Upper lobe of left lung (tissue), 6 donors: ENCODE measurements around the gene NSMF. TPM values are rescaled to one million over a fixed set of nuclear protein-coding genes. Genes with fewer than 3 reads are reported as not detected.

Experiments
- ATAC-seq, 2 donors: fragments of 200-7000 bp; cut with Tn5 transposase; one replicate each; pipeline ENCODE4 v1.9.1; 2022; ENCODE audit warnings: mild to moderate bottlenecking in 2 of 2, moderate library complexity in 2 of 2; ENCODE audit not compliant: low FRiP score in 2 of 2
- DNase-seq, 2 donors: peaks; one replicate each; pipeline ENCODE4 v3.0.0-alpha.2; 2019 to 2020
- H3K27ac ChIP-seq, 4 donors: fragments of 200-600 bp; sonication (generic); one replicate each; pipeline ENCODE4 v1.5.1; 2016 to 2019
- H3K27me3 ChIP-seq, 4 donors: fragments of 200-600 bp; sonication (generic); one replicate each; pipeline ENCODE4 v1.5.1; 2017 to 2019
- H3K36me3 ChIP-seq, 4 donors: fragments of 200-600 bp; sonication (generic); one replicate each; pipeline ENCODE4 v1.5.1; 2016 to 2019
- H3K4me1 ChIP-seq, 4 donors: fragments of 200-600 bp; sonication (generic); one replicate each; pipeline ENCODE4 v1.5.1; 2018 to 2019
- H3K4me3 ChIP-seq, 4 donors: fragments of 200-600 bp; sonication (generic); one replicate each; pipeline ENCODE4 v1.5.1; 2017 to 2019; ENCODE audit warnings: mild to moderate bottlenecking in 2 of 4, moderate library complexity in 1 of 4
- H3K9me3 ChIP-seq, 4 donors: fragments of 200-600 bp; sonication (generic); one replicate each; pipeline ENCODE4 v1.5.1; 2018 to 2019
- EP300 ChIP-seq, 4 donors: sonication (generic); formaldehyde crosslinking; IDR thresholded peaks; one replicate each; pipeline ENCODE4 v1.5.1; 2017; ENCODE audit warnings: antibody characterized with exemption in 4 of 4, control low read depth in 2 of 4
- POLR2A ChIP-seq, 4 donors: fragments of 450-650 bp; IDR thresholded peaks; one replicate each; pipeline ENCODE4 v1.5.1; 2016 to 2017; ENCODE audit warnings: antibody characterized with exemption in 4 of 4, mild to moderate bottlenecking in 2 of 4
- POLR2AphosphoS5 ChIP-seq, 2 donors: sonication (generic); formaldehyde crosslinking; IDR thresholded peaks; one replicate each; pipeline ENCODE4 v1.5.1; 2017; ENCODE audit warnings: antibody characterized with exemption in 2 of 2
- WGBS, 2 donors: methylation state at CpG; one replicate each; pipeline ENCODE4 v1.1.5; 2017 to 2018; 5-methylcytosine and 5-hydroxymethylcytosine counted together
- total RNA-seq, 6 donors: library from RNA; depleted of rRNA in 4 of 6; stranded (reverse); fragments of >200 nt in 4 of 6; gene quantifications; one replicate each; pipeline versions ENCODE4 v1.1.0 to v1.2.1, GENCODE V29; 2016 to 2021
- TF ChIP-seq, protein P1 (sequence below), 6 experiments: fragments of 450-650 bp in 4 of 6; fragments of 200-600 bp in 2 of 6; sonication (generic) in 2 of 6; IDR thresholded peaks; one replicate each; pipeline ENCODE4 v1.5.1; 2016 to 2019; ENCODE audit warnings: antibody characterized with exemption in 6 of 6
- donor health status: DM: no; HTN: no; CAD: no; lungs with moderate emphysema.
- donor health status: DM: no; HTN: yes; CAD: no; lungs with severe emphysema.

Gene NSMF
- total RNA-seq, 6 donors from 2014 or later = 20.4 to 57.6 (median 25.9) TPM

DNA sequence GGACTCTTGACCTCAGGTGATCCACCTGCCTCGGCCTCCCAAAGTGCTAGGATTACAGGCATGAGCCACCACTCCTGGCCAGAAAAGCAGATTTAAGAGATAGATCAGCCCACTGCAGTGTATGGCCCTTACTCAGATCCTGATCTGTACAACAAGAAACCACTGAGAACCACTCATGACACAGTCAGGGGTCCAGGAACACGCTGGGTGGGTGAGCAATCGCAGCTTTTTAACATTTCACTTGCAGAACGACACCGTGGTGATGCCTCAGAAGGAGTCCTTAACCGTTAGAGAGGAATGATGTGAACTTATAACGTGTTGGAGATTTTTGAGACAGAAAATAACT, 45.3 kb upstream of the NSMF start:
- ATAC-seq (no peak), DNase-seq (no peak)
- Histone ChIP-seq H3K36me3 (peaks cover 0 to 8% (median 0%) of the 10 kb centered on the region in 4 donors), H3K9me3 (no peaks in the 10 kb centered on the region), H3K4me3 (no peak overlapping the region), H3K27ac (no peak overlapping the region), H3K27me3 (no peaks in the 10 kb centered on the region), H3K4me1 (no peaks in the 10 kb centered on the region)
- TF ChIP-seq EP300 (IDR thresholded peaks at IDR 0.05) = no peak
- TF ChIP-seq POLR2A (IDR thresholded peaks at IDR 0.05) = no peak
- TF ChIP-seq, protein P1, sequence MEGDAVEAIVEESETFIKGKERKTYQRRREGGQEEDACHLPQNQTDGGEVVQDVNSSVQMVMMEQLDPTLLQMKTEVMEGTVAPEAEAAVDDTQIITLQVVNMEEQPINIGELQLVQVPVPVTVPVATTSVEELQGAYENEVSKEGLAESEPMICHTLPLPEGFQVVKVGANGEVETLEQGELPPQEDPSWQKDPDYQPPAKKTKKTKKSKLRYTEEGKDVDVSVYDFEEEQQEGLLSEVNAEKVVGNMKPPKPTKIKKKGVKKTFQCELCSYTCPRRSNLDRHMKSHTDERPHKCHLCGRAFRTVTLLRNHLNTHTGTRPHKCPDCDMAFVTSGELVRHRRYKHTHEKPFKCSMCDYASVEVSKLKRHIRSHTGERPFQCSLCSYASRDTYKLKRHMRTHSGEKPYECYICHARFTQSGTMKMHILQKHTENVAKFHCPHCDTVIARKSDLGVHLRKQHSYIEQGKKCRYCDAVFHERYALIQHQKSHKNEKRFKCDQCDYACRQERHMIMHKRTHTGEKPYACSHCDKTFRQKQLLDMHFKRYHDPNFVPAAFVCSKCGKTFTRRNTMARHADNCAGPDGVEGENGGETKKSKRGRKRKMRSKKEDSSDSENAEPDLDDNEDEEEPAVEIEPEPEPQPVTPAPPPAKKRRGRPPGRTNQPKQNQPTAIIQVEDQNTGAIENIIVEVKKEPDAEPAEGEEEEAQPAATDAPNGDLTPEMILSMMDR (IDR thresholded peaks at IDR 0.05) = no peak
- TF ChIP-seq POLR2AphosphoS5 (IDR thresholded peaks at IDR 0.05) = no peak
- 86 to 87% methylated on average over 7 of the region's 7 CpGs for WGBS, 2 donors

DNA sequence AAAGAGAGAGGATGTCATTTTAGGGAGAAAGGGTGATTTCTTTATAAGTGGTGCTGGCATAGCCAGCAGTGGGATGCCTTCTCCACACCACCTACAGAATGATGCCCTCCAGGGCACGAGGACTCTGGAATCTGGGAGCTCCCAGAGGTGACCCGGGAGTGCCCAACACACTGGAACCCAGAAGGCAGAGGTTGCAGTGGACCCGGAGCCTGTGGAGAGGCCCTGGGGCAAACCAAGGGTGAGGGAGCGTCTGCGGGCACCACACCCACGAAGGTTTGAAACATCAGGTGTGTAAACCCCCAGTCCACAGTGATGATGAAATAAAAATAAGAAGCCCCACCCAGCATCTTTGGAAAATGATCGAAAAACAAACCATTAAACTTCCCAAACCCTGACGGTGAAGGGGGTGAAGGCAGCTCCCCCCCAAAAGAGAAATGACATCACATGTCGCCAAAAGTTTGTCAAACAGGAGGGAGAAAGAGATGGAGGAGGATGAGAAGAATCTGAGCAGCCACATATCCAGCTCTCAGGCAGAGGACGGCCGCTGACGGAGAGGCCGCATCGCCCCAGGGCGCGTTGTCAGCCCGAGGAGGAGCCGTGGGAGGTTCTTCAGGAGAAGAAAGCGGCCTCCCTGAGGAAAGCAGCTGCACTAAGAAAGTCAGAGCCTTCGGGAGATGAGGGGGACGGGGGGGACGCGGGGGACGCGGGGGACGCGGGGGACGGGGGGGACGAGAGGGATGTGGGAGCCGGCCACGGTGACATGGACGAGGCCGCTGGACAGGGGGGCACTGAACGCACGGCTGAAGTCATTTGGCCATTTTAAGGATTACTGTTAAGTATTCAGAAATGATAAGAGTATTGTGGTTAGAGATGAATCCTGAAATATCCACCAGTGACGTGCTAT, 43.1 kb upstream of the NSMF start:
- no peaks in the 10 kb centered on the region for H3K27me3 ChIP-seq
- H3K9me3 ChIP-seq = no peaks in the 10 kb centered on the region
- DNase-seq (no peak), ATAC-seq (no peak)
- WGBS, 2 donors = 83 to 90% methylated on average over 32 of the region's 36 CpGs
- H3K4me1 ChIP-seq = no peaks in the 10 kb centered on the region
- TF ChIP-seq POLR2AphosphoS5 (IDR thresholded peaks at IDR 0.05) = no peak
- no peak overlapping the region for H3K4me3 ChIP-seq
- H3K36me3 ChIP-seq = peaks cover 0 to 8% (median 3%) of the 10 kb centered on the region in 4 donors
- H3K27ac ChIP-seq = no peak overlapping the region

DNA sequence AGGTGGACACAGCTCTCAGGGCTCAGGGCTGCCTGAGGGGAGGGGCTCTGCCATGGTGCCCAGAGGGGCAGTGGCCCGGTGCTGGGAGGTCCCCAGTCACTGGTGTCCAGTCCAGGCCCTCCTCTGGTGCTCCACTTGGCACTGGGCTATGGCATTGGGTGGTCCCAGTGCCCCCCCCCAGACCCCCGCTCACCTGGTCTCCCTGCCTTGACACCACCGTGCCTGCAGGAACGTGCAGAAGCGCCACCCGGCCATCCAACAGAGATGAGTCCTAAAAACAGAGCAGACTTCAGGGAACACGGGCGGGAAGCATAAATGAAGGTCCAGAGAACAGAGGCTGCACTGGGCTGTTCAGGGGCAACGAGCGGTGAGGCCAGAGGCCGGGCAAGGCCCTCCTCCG, 42.3 kb upstream of the NSMF start:
- H3K36me3 ChIP-seq = peaks cover 0 to 8% (median 3%) of the 10 kb centered on the region in 4 donors
- no peak for TF ChIP-seq POLR2A (IDR thresholded peaks at IDR 0.05)
- TF ChIP-seq POLR2AphosphoS5 (IDR thresholded peaks at IDR 0.05) = no peak
- TF ChIP-seq, protein P1 (IDR thresholded peaks at IDR 0.05) = no peak
- no peak for TF ChIP-seq EP300 (IDR thresholded peaks at IDR 0.05)
- no peaks in the 10 kb centered on the region for H3K9me3 ChIP-seq
- H3K4me1 ChIP-seq = no peaks in the 10 kb centered on the region
- ATAC-seq = peak in 1 of 2 donors; percentile 30
- no peaks in the 10 kb centered on the region for H3K27me3 ChIP-seq
- 77 to 88% methylated on average over 8 to 11 of the region's 12 CpGs for WGBS, 2 donors
- no peak overlapping the region for H3K4me3 ChIP-seq
- no peak for DNase-seq
- no peak overlapping the region for H3K27ac ChIP-seq

DNA sequence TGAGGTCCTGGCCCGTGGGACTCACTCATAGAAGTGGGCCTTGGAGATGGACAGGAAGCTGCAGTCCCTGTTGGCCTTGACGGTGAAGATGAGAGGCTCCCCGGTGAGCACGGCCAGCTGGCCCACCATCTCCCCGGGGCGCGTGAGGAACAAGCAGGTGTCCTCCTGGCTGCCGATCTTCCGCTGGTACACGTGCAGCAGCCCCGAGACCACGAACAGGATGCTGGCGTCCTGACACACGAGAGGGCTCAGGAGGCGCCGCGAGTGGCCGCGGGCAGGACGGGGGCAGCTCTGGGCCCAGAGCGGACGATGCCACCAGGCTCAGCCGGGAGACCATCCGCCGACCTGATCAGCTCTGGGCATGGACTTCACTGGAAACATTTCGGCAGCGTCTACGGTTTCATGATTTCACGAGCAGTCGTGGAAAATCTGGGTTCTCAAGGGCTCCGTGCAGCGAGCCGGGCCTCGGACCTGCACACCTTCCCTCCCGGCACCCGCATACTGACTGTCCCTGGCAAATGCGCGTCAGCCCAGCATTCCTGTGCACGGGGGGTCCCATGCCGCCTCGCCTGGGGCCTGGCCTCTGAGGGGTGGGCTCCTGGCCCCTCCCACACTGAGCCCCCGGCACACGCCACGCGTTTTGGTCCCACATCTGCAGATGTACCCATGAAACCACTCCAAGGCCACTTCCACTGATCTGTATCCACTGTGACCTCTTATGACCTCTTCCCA, 41.7 kb upstream of the NSMF start:
- Histone ChIP-seq H3K36me3 (peaks cover 0 to 8% (median 3%) of the 10 kb centered on the region in 4 donors), H3K4me1 (no peaks in the 10 kb centered on the region), H3K27ac (no peak overlapping the region), H3K27me3 (no peaks in the 10 kb centered on the region), H3K4me3 (no peak overlapping the region), H3K9me3 (no peaks in the 10 kb centered on the region)
- DNase-seq (peak in 1 of 2 donors; percentile 78), ATAC-seq (no peak)
- no peak for TF ChIP-seq POLR2A (IDR thresholded peaks at IDR 0.05)
- TF ChIP-seq, protein P1 (IDR thresholded peaks at IDR 0.05) = no peak
- no peak for TF ChIP-seq EP300 (IDR thresholded peaks at IDR 0.05)
- TF ChIP-seq POLR2AphosphoS5 (IDR thresholded peaks at IDR 0.05) = no peak
- WGBS, 2 donors = 92 to 97% methylated on average over 40 to 44 of the region's 45 CpGs

DNA sequence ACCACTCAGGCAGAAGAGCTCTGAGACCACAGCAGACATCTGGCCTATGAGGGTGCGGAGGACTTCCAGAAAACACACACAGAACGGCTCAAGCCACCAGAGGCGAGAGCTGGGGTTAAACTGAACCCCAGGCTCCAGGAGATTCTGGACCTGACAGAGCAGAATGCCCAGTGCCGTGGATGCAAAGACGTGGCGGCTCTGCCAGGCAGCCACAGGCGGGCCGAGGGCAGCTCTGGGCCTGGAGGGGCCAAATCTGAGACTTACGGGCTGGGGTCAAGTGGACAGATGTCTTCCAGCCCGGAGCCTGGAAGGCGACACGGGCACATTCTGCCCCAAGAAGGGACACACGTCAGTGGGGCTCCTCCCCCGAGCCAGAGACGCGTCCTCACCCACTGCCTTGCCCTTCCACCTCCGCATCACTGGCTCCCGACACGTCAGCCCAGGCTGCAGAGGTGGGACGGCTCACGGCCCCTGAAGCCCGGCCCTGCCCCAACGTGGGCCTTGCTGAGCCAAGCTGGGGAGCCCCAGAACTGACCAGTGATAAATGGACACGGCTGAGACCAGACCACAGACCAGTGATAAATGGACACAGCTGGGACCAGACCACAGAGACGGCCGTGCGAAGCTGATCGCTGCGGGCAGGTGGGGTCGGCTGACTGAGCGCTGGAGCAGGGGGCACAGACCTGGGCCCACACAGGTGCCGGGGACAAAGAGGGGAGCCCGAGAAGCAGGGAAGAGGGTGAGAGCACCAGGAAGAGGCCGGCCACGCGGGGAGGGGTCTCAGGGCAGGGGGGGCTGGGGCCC, 40.9 kb upstream of the NSMF start:
- TF ChIP-seq POLR2AphosphoS5 (IDR thresholded peaks at IDR 0.05) (no peak), EP300 (IDR thresholded peaks at IDR 0.05) (no peak), POLR2A (IDR thresholded peaks at IDR 0.05) (no peak)
- TF ChIP-seq, protein P1 (IDR thresholded peaks at IDR 0.05) = no peak
- Histone ChIP-seq H3K4me3 (no peak overlapping the region), H3K27ac (no peak overlapping the region), H3K27me3 (no peaks in the 10 kb centered on the region), H3K9me3 (no peaks in the 10 kb centered on the region), H3K4me1 (no peaks in the 10 kb centered on the region), H3K36me3 (peaks cover 0 to 8% (median 3%) of the 10 kb centered on the region in 4 donors)
- DNase-seq = peak in 1 of 2 donors; percentile 77
- ATAC-seq = no peak
- 90 to 94% methylated on average over 26 to 36 of the region's 36 CpGs for WGBS, 2 donors
